Sigmoid colon (tissue), 4 donors: Measurements from ENCODE around the gene PRKAG2.

Experiments used
- CTCF ChIP-seq, 4 experiments: fragments of 450-650 bp in 3 of 4; fragments of 200-600 bp in 1 of 4; IDR thresholded peaks; one replicate each; pipeline ENCODE4 v1.5.1; 2016 to 2019; ENCODE audit warnings: antibody characterized with exemption in 4 of 4, mild to moderate bottlenecking in 3 of 4, moderate library complexity in 2 of 4
- POLR2AphosphoS5 ChIP-seq, 4 donors: sonication (generic); formaldehyde crosslinking; IDR thresholded peaks; one replicate each; pipeline ENCODE4 v1.6.1; 2017; ENCODE audit warnings: antibody characterized with exemption in 4 of 4

GRCh38 chr7:151759591-151760042 lies 117.3 kb downstream of the PRKAG2 start:
- TF ChIP-seq POLR2AphosphoS5 (IDR thresholded peaks at IDR 0.05): no peak
- peak; percentile 58 to 95 (median 84) for TF ChIP-seq CTCF (IDR thresholded peaks at IDR 0.05)
